ENCODE data around the gene MNX1.
A peak's percentile ranks its signal among the peaks of the same experiment; 100 is the strongest.

MNX1 gene

GRCh38 chr7:157032644-157033482 lies 22.4 kb upstream of the MNX1 start:
- no peak for DNase-seq (ENCODE audit: low spot score)

- DNase-seq (ENCODE audit: low spot score) = no peak
Measured at GRCh38 chr7:157032128-157032527, 21.7 kb upstream of the MNX1 start.

- DNase-seq (ENCODE audit: low spot score) = no peak
Measured at GRCh38 chr7:157028199-157028903, 17.9 kb upstream of the MNX1 start.

- DNase-seq (ENCODE audit: low spot score) = no peak
Measured at GRCh38 chr7:157027568-157028198, 17.2 kb upstream of the MNX1 start.

GRCh38 chr7:157024716-157025115 lies 14.3 kb upstream of the MNX1 start:
- DNase-seq (ENCODE audit: low spot score) = no peak

- DNase-seq (ENCODE audit: low spot score) = no peak
Measured at GRCh38 chr7:157023589-157023905, 13.1 kb upstream of the MNX1 start.

GRCh38 chr7:157022681-157023588 lies 12.5 kb upstream of the MNX1 start:
- DNase-seq (ENCODE audit: low spot score) = no peak

- no peak for DNase-seq (ENCODE audit: low spot score)
Measured at GRCh38 chr7:157021871-157022680, 11.6 kb upstream of the MNX1 start.

GRCh38 chr7:157021071-157021870 lies 10.8 kb upstream of the MNX1 start:
- peak; percentile 71 for DNase-seq (ENCODE audit: low spot score)

GRCh38 chr7:157020514-157021070 lies 10.1 kb upstream of the MNX1 start:
- DNase-seq (ENCODE audit: low spot score) = no peak

- no peak for DNase-seq (ENCODE audit: low spot score)
Measured at GRCh38 chr7:157019718-157020451, 9.4 kb upstream of the MNX1 start.

- peak; percentile 47 for DNase-seq (ENCODE audit: low spot score)
Measured at GRCh38 chr7:157018997-157019608, 8.6 kb upstream of the MNX1 start.

- peak; percentile 57 for DNase-seq (ENCODE audit: low spot score)
Measured at GRCh38 chr7:157018328-157018996, 8.0 kb upstream of the MNX1 start.

- peak; percentile 54 for DNase-seq (ENCODE audit: low spot score)
Measured at GRCh38 chr7:157017603-157018327, 7.3 kb upstream of the MNX1 start.

- DNase-seq (ENCODE audit: low spot score) = no peak
Measured at GRCh38 chr7:157017149-157017548, 6.7 kb upstream of the MNX1 start.

GRCh38 chr7:157016352-157017041 lies 6.0 kb upstream of the MNX1 start:
- no peak for DNase-seq (ENCODE audit: low spot score)

GRCh38 chr7:157016024-157016351 lies 5.5 kb upstream of the MNX1 start:
- DNase-seq (ENCODE audit: low spot score) = no peak
